ENCODE results near the gene MALT1. TPM values are rescaled to one million over a fixed set of nuclear protein-coding genes. Genes with fewer than 3 reads are reported as not detected.
A peak's percentile ranks its signal among the peaks of the same experiment; 100 is the strongest.

The MALT1 gene
- total RNA-seq, 2 experiments from 2014 or later = 57.8 to 67.5 TPM

DNA sequence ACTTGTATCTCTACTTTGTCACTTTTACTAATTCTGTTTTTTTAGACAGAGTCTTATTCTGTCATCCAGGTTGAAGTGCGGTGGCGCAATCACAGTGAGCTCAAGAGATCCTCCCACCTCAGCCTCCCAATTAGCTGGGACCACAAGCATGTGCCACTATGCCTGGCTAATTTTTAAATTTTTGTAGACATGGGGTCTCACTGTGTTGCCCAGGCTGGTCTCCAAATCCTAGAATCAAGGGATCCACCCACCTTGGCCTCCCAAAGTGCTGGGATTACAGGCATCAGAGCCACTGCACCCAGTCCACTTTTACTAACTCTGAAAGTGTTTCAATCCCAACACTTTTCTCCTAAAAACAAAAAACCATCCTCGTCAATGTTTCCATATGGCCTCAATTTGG is 94.9 kb downstream of the MALT1 start:
- peaks cover 41% of the 10 kb centered on the region for H3K27me3 Mint-ChIP-seq
- ATAC-seq (no peak), DNase-seq (no peak)
- CTCF ChIA-PET = interaction anchor here (0.9 to 9.2 kb wide), 5 partner anchors 14 to 288 kb away, joined by 3 to 405 read pairs (median 3); no protein-coding TSS in a partner anchor
- POLR2A ChIA-PET = interaction anchor here (1.1 kb wide), 1 partner anchor 248 kb away, joined by 3 read pairs; no protein-coding TSS in a partner anchor
- TF ChIP-seq, protein P1, sequence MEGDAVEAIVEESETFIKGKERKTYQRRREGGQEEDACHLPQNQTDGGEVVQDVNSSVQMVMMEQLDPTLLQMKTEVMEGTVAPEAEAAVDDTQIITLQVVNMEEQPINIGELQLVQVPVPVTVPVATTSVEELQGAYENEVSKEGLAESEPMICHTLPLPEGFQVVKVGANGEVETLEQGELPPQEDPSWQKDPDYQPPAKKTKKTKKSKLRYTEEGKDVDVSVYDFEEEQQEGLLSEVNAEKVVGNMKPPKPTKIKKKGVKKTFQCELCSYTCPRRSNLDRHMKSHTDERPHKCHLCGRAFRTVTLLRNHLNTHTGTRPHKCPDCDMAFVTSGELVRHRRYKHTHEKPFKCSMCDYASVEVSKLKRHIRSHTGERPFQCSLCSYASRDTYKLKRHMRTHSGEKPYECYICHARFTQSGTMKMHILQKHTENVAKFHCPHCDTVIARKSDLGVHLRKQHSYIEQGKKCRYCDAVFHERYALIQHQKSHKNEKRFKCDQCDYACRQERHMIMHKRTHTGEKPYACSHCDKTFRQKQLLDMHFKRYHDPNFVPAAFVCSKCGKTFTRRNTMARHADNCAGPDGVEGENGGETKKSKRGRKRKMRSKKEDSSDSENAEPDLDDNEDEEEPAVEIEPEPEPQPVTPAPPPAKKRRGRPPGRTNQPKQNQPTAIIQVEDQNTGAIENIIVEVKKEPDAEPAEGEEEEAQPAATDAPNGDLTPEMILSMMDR (IDR thresholded peaks at IDR 0.05) = no peak
- H3K9me3 Mint-ChIP-seq = no peaks in the 10 kb centered on the region
- intact Hi-C loops (cut with micrococcal nuclease) = loop anchor here (10.0 kb wide), 1 partner anchor 91 kb away; the partner anchor contains the start of gene MALT1
- H3K4me1 Mint-ChIP-seq (ENCODE audit: low read depth) = peaks cover 22% of the 10 kb centered on the region
- H3K4me3 Mint-ChIP-seq = no peak overlapping the region
- H3K36me3 Mint-ChIP-seq (ENCODE audit: low read depth) = no peaks in the 10 kb centered on the region
- H3K27ac Mint-ChIP-seq = no peak overlapping the region

DNA sequence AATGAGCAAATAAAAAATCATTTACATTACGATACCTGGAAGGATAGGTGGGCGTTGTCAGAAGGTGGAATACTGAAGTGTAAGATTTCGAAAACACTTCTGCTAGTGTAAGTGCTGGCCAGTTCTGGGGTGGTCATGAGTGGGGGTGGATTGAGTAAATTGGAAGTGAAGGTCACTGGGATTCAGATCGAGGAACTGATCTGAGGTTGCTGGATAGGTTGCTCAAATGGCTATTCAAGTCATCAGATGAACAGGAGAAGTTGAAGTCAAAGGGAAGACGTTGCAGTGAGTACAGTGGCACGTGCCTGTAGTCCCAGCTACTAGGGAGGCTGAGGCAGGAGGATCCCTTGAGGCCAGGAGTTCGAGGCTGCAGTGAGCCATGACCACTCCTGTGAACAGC is 95.7 kb downstream of the MALT1 start:
- ChIA-PET POLR2A (interaction anchor here (1.1 kb wide), 1 partner anchor 249 kb away, joined by 3 read pairs; no protein-coding TSS in a partner anchor), CTCF (interaction anchor here (0.6 to 9.2 kb wide), 7 partner anchors 200 to 317 kb away, joined by 3 to 405 read pairs (median 3); no protein-coding TSS in a partner anchor)
- ATAC-seq (no peak), DNase-seq (no peak)
- Mint-ChIP-seq H3K4me3 (no peak overlapping the region), H3K4me1 (ENCODE audit: low read depth) (peaks cover 14% of the 10 kb centered on the region), H3K27me3 (peaks cover 39% of the 10 kb centered on the region), H3K36me3 (ENCODE audit: low read depth) (no peaks in the 10 kb centered on the region), H3K27ac (no peak overlapping the region), H3K9me3 (no peaks in the 10 kb centered on the region)
- intact Hi-C loops (cut with micrococcal nuclease) = loop anchor here (10.0 kb wide), 1 partner anchor 92 kb away; the partner anchor contains the start of gene MALT1
- TF ChIP-seq, protein P1 (IDR thresholded peaks at IDR 0.05) = no peak

DNA sequence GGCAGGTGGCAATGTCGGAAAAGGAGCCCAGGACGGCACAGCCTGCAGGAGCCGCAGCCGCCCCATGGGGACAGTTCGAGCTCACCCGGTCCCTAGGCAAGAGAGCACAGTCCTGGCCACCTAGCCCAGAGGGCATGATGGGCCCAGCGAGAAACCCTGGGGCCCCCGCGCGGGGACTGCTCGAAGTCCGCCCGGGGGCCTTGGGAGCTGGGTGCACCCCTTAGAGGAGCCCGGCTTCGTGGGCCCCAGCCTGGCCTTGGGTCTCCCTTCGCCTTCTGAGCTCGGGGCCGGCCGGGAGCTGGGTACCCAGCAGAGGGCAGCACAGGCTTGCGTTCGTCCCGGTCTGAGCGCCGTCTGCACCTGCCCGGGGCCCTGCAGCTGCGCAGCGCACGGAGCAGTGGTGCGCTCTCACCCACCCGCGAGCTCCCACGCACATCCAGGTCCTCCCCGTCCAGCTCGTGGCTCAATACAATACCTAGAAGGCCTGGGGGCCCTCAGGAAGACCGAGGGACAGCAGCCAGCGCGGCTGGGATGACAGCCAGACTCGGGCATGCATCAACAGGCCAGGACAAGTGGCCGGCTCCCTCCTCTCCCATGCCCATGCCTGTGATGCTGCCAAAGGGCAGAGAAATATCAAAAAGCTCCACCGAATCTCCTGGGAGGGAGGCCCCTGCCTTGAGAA is 97.2 kb downstream of the MALT1 start:
- intact Hi-C loops (cut with micrococcal nuclease) = loop anchor here (10.0 kb wide), 1 partner anchor 94 kb away; the partner anchor contains the start of gene MALT1
- no peak overlapping the region for H3K4me3 Mint-ChIP-seq
- ATAC-seq (peak; percentile 92), DNase-seq (peak; percentile 83)
- H3K9me3 Mint-ChIP-seq = no peaks in the 10 kb centered on the region
- H3K4me1 Mint-ChIP-seq (ENCODE audit: low read depth) = peaks cover 5% of the 10 kb centered on the region
- H3K27me3 Mint-ChIP-seq = peaks cover 42% of the 10 kb centered on the region
- no peak overlapping the region for H3K27ac Mint-ChIP-seq
- ChIA-PET POLR2A (no interaction called here), CTCF (interaction anchor here (0.5 to 9.2 kb wide), 44 partner anchors 13 to 633 kb away, joined by 3 to 405 read pairs (median 4); partner anchors contain the start of gene MALT1)
- no peaks in the 10 kb centered on the region for H3K36me3 Mint-ChIP-seq (ENCODE audit: low read depth)
- TF ChIP-seq, protein P1 (IDR thresholded peaks at IDR 0.05) = peak; percentile 65

DNA sequence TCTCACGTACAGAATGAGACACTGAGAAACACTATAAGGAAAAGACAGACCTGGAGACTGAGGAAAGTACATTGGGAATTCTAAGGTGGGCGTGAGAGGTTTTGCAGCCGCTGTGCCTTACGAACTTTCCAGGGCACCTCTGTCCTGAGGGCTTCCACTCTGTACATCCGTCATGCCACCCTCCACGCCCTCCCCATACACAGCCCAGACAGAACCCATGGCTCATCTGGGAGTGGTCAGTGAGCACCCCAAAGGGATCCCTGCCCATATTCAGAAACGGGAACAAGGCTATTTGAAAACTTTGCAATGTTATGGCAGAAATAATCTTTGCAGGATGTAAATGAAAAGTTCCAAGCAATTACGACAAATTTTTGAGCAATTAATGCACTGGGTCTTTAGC is 98.1 kb downstream of the MALT1 start:
- ChIA-PET CTCF (interaction anchor here (0.9 to 9.2 kb wide), 15 partner anchors 12 to 308 kb away, joined by 3 to 405 read pairs (median 5); no protein-coding TSS in a partner anchor), POLR2A (no interaction called here)
- DNase-seq (no peak), ATAC-seq (no peak)
- Mint-ChIP-seq H3K36me3 (ENCODE audit: low read depth) (no peaks in the 10 kb centered on the region), H3K4me1 (ENCODE audit: low read depth) (peaks cover 5% of the 10 kb centered on the region), H3K27me3 (peaks cover 42% of the 10 kb centered on the region), H3K4me3 (no peak overlapping the region), H3K27ac (no peak overlapping the region), H3K9me3 (no peaks in the 10 kb centered on the region)
- intact Hi-C loops (cut with micrococcal nuclease) = loop anchor here (10.0 kb wide), 1 partner anchor 95 kb away; the partner anchor contains the start of gene MALT1
- TF ChIP-seq, protein P1 (IDR thresholded peaks at IDR 0.05) = no peak

DNA sequence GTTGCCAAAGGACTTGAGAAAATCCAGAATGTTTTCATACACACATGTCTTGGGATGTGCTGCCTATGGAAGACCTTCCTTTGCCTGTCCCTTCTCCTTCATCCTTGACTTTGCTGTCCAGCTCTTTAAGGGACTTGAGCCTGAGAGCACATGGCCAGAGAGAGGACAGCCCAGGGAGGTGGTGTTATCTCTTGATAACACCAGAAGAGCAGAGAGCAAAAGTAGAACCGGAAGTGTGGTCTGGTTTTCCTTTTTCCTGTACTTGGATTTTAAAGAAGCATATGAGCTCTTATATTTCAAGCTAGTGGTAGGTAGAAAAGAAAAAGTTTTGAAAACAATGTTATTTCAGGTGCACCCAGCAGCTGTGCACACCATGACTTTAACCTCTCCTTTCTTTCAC is 99.3 kb downstream of the MALT1 start:
- ChIA-PET POLR2A (no interaction called here), CTCF (interaction anchor here (0.5 to 9.2 kb wide), 6 partner anchors 11 to 300 kb away, joined by 3 to 405 read pairs (median 28); no protein-coding TSS in a partner anchor)
- H3K36me3 Mint-ChIP-seq (ENCODE audit: low read depth) = no peaks in the 10 kb centered on the region
- ATAC-seq (no peak), DNase-seq (no peak)
- H3K27me3 Mint-ChIP-seq = peaks cover 35% of the 10 kb centered on the region
- H3K27ac Mint-ChIP-seq = no peak overlapping the region
- H3K9me3 Mint-ChIP-seq = no peaks in the 10 kb centered on the region
- TF ChIP-seq, protein P1 (IDR thresholded peaks at IDR 0.05) = no peak
- peaks cover 5% of the 10 kb centered on the region for H3K4me1 Mint-ChIP-seq (ENCODE audit: low read depth)
- H3K4me3 Mint-ChIP-seq = no peak overlapping the region
- intact Hi-C loops (cut with micrococcal nuclease) = no loop called here

All from activated CD8-positive, alpha-beta T cell treated with anti-CD3 and anti-CD28 coated beads for 36 hours (primary cell).